NCI-H345 (cell line): ENCODE results near the gene TFF1.

Experiments
- DNase-seq: peaks from one replicate; lab custom pipeline; 2025; lab: John Stamatoyannopoulos, UW

The TFF1 gene

DNA sequence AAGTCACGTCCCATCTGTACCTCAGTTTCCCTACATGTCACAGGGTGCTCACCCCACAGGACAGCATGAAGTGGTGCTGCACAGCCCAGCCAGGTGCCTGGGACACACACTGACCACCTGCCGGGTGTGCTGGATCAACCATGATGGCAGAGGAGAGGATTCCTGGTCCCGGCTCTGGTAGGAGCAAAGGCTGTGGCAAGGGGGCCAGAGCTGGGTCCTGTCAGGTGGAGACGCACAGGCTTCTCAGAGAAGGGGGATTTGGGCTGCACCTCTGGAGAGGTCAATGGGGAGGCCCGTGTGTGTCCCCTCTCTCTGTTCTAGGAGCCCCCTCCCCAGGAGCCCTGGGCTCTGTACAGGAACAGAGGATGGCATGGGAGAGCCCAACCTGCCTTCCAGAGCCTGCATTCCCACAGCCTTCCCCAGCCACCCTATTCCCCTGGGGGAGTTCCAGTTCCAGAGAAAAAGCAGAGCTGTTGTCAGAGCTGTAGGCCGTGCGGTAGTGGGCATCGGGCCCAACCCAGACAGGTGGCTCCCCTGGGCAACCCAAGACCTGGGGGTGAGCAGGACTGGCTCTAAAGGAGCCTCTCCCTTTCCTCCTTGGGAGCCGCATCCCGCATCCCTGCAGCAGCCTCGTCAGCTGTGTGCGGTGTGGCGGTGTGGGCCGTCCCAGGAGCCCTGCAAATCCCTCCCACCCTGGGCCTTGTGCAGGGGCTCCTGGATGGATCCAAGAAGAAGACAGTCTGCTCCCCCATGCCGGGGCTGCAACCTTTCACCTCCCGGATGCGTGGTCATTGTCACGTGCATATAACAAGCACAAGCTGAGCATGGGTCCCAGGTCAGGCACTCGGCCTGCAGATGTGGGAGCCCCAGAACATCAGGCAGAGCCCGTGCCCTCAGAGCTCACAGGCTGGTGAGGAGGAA is 48.2 kb downstream of the TFF1 start:
- peak; percentile 75 for DNase-seq

DNA sequence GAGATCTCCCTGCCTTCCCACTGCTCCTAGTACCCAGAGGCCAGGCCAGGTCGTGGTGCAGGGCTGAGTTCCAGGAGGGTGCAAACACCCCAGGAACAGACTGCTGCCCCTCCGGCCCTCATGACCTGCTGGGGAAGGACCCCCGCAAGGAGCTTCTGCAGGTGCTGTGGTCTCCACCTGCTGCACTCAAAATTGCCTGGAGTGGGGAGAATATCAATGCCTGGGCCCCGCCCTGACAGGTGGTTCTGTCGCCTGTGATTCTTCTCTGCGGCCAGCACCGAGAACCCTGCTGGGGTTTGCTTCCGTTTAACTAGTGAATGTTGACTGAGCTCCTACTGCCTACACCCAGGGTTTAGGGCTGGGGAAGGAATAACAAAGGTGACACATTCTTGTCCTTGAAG is 49.0 kb downstream of the TFF1 start:
- peak; percentile 94 for DNase-seq

DNA sequence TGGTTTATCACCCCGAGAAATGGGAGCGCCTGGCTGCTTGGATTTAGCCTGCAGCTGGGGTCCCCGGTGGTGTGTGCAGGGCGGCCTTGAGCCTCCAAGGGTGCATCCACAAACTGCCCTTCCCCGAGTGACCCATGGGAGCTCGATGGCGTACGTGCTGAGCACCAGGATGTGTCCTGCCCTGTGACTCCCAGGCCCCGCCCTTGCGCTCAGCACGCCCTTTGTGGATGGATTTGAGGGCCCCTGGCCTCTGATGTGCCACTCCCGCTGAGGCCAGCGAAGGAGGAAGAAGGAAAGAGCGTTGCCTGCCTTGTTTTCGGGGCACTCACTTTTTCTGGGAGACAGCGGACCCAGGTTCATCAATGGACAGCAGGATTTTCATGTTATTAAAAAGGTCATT is 49.4 kb downstream of the TFF1 start:
- peak; percentile 68 for DNase-seq

DNA sequence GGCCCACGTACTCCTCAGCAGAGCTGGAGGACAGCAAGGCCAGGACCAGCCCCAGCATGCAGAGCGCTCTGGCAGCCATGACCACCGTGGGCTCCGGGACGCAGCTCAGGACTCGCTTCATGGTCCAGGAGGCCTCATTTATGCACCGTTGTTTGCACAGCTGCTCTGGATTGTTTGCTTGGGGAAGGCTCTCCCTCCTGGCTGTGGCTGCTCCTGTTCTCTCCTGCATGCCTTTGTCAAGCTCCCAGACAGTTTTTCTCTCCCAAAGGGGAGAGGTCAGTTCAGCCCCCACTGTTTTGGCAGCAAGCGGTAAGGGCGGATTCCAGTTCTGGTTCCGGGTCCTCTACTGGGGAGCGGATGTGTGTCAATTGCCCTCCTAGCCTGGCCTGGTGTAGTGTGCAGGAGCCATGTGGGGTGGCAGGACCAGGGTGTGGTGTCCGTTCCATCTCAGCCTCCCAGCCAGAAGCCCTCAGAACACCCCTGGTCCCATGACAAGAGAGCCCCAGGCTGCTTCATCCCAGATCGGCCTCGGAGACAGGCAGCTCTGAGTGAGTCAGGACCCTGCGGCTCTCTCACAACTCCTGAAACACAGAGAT is 50.9 kb downstream of the TFF1 start, which contains the start of gene TFF3:
Gene TFF3, minus strand, starts transcription at position 114 of the 596 bp plus-strand sequence. Its CDS starts 35 bp downstream, at position 79.
- DNase-seq: peak; percentile 99

DNA sequence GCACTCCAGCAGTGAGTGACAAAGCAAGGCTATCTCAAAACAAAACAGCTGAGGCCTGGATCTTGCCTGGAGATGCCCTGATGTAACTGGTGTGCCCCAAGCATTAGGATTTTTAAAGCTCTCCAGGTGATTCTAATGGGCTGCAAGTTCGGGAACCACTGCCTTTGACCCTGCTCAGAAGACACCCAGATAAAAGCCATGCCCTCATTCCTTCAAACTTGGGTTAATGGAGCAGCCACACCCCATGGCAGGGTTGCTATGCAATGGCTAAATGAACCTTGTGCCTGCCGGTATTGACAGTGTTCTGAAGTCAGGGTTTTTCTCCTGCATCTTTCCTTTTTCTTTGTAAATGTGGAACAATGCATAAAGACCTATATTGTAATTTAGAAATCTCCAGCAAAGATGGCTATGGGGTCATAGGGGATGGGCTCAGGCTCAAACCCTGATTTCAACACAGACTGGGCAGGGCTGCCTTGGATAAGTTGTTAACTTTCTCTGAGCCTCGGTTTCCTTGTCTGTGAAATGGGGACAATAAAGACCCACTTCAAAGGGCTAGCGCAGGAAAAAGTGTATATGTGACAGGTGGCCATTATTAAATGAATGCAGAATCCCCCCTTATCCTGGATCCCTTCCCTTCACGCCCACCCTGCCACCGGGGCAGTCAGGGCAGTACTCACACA is 51.6 kb downstream of the TFF1 start:
- DNase-seq: peak; percentile 38

DNA sequence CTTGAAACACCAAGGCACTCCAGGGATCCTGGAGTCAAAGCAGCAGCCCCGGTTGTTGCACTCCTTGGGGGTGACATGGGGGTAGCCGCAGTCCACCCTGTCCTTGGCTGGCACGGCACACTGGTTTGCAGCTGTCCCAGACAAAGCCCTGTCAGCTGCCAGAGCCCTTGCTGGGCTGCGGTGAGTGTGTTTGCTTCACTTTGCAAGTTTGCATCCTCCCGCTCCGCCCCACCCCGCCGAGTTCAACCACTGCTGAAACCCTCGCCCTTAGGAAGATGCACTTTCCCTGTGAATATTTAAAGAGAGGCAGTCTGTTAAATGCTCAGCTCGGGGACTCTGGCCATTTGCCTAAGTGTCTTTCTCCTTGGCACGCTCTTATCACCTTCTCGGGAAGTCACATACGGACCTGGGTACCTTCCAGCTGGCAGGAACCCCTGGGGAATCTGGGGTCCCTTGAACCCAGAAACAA is 52.8 kb downstream of the TFF1 start:
- DNase-seq: peak; percentile 96

DNA sequence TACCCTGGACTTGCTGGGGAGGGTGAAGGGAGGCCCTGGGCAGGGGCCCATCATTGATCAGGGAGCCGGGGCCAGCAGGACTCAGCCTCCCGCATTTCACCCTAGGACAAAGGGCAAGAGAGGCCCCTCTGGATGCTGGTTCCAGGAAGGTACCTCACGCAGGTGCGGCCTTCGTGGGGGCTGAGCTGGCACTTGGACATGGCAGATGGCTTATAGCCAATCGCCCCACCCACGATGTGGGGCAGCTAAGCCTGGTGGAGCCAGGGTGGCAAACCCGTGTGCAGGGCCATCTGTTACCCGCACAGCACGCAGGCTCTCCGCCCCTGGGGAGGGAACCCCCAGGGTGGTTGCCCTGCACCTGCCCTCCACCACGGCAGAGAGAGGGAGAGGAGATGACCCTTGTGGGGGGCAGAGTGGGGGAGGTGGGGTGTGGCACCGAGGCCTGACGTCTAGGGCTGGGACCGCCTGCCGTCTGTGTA is 53.7 kb downstream of the TFF1 start:
- peak; percentile 76 for DNase-seq
